HL-60 (cell line): ENCODE measurements around the gene ZNF423.

Experiments used
- DNase-seq, 2 experiments: peaks; one replicate each; pipeline ENCODE4 v3.0.0-alpha.2; 2010 to 2020; ENCODE audit warnings: low read depth in 1 of 2, low spot score in 1 of 2
- H3K27ac ChIP-seq: fragments of 250-450 bp; sonication (Bioruptor Pico); replicated peaks from 2 replicates; pipeline ENCODE4 v1.5.1; 2020; ENCODE audit warnings: mild to moderate bottlenecking, moderate library complexity
- H3K27me3 ChIP-seq: fragments of 250-450 bp; sonication (Bioruptor Pico); 2 replicates; pipeline ENCODE4 v1.5.1; 2021; ENCODE audit warnings: mild to moderate bottlenecking, moderate library complexity; ENCODE audit not compliant: insufficient read depth, poor library complexity, severe bottlenecking
- H3K4me3 ChIP-seq: replicated peaks from 2 replicates; pipeline ENCODE4 v1.5.1; 2011; ENCODE audit warnings: mild to moderate bottlenecking, control low read depth, low read length; ENCODE audit not compliant: insufficient read depth
- CTCF ChIP-seq: IDR thresholded peaks from one replicate; pipeline ENCODE4 v1.5.1; 2011; ENCODE audit warnings: low read length, control low read depth, inconsistent platforms; ENCODE audit not compliant: insufficient read depth
- GABPA ChIP-seq: IDR thresholded peaks from 2 replicates; pipeline ENCODE4 v1.6.1; 2012; ENCODE audit warnings: low read depth
- POLR2AphosphoS5 ChIP-seq: IDR thresholded peaks from 2 replicates; pipeline ENCODE4 v1.6.1; 2012; ENCODE audit warnings: low read depth
- REST ChIP-seq: IDR thresholded peaks from 2 replicates; pipeline ENCODE4 v1.6.1; 2012; ENCODE audit warnings: low read depth; ENCODE audit not compliant: insufficient replicate concordance
- SPI1 ChIP-seq: IDR thresholded peaks from 2 replicates; pipeline ENCODE4 v1.6.1; 2012; ENCODE audit warnings: low read depth, mild to moderate bottlenecking, borderline replicate concordance

Gene ZNF423

GRCh38 chr16:49597796-49598195 is 258.1 kb downstream of the ZNF423 start:
- TF ChIP-seq POLR2AphosphoS5, result no peak
- no peak for TF ChIP-seq GABPA
- TF ChIP-seq SPI1, result no peak
- no peak for TF ChIP-seq CTCF
- no peak for TF ChIP-seq REST
- no peak overlapping the region for H3K27ac ChIP-seq
- no peak overlapping the region for H3K4me3 ChIP-seq
- H3K27me3 ChIP-seq, result no peaks in the 10 kb centered on the region
- DNase-seq, result no peak

GRCh38 chr16:49596648-49597291 is 259.1 kb downstream of the ZNF423 start:
- TF ChIP-seq POLR2AphosphoS5, result no peak
- no peak for TF ChIP-seq GABPA
- TF ChIP-seq CTCF, result no peak
- TF ChIP-seq SPI1, result no peak
- TF ChIP-seq REST, result no peak
- H3K27me3 ChIP-seq, result no peaks in the 10 kb centered on the region
- no peak overlapping the region for H3K4me3 ChIP-seq
- H3K27ac ChIP-seq, result no peak overlapping the region
- no peak for DNase-seq

GRCh38 chr16:49596068-49596467 is 259.8 kb downstream of the ZNF423 start:
- DNase-seq, result no peak
- Histone ChIP-seq H3K4me3 (no peak overlapping the region), H3K27me3 (no peaks in the 10 kb centered on the region), H3K27ac (no peak overlapping the region)
- TF ChIP-seq POLR2AphosphoS5 (no peak), REST (no peak), CTCF (no peak), SPI1 (no peak), GABPA (no peak)
